MM.1S (cell line): ENCODE measurements around the gene ZNF836.

ENCODE experiments used
- EZH2 ChIP-seq: fragments of 300-600 bp; sonication (generic); optimal IDR thresholded peaks from 2 replicates; pipeline ENCODE3; 2017; ENCODE audit warnings: low read depth, mild to moderate bottlenecking, antibody characterized with exemption, low read length, mixed read lengths
- TF ChIP-seq, protein P1 (sequence below): fragments of 300-600 bp; sonication (generic); IDR thresholded peaks from 2 replicates; pipeline ENCODE4 v1.5.1; 2016; ENCODE audit warnings: antibody characterized with exemption, low read length, mixed read lengths

DNA sequence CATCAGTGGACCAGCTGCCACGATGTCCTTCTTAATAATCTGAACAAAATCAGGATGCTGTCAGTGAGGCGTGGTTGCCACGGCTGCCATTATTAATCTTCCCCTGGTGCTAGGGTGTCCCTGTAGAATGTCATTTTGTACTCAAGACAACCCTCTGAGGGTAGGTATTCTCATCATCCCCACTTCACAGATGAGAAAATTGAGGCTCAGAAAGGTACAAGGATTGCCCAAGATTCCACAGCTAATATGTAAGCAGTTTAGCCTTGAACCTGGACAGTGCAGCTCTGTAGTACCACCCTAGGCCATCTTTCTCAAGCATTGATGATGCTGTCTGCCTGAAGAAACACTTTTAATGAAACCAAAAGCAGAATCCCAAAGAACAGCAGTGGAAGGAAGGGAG, 26.5 kb upstream of the ZNF836 start:
- no peak for TF ChIP-seq EZH2
- TF ChIP-seq, protein P1, sequence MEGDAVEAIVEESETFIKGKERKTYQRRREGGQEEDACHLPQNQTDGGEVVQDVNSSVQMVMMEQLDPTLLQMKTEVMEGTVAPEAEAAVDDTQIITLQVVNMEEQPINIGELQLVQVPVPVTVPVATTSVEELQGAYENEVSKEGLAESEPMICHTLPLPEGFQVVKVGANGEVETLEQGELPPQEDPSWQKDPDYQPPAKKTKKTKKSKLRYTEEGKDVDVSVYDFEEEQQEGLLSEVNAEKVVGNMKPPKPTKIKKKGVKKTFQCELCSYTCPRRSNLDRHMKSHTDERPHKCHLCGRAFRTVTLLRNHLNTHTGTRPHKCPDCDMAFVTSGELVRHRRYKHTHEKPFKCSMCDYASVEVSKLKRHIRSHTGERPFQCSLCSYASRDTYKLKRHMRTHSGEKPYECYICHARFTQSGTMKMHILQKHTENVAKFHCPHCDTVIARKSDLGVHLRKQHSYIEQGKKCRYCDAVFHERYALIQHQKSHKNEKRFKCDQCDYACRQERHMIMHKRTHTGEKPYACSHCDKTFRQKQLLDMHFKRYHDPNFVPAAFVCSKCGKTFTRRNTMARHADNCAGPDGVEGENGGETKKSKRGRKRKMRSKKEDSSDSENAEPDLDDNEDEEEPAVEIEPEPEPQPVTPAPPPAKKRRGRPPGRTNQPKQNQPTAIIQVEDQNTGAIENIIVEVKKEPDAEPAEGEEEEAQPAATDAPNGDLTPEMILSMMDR = no peak
